GM12878 (cell line): ENCODE results near the gene TSFM. TPM values are rescaled to one million over a fixed set of nuclear protein-coding genes. Genes with fewer than 3 reads are reported as not detected.

ENCODE experiments used
- BCL11A ChIP-seq: IDR thresholded peaks from 2 replicates; pipeline ENCODE4 v1.6.1; 2011; ENCODE audit warnings: low read depth, low read length
- NFYB ChIP-seq: IDR thresholded peaks from 2 replicates; pipeline ENCODE4 v1.6.1; 2011; ENCODE audit warnings: low read depth, mild to moderate bottlenecking, low read length, improper control_type of control experiment, moderate library complexity; ENCODE audit not compliant: insufficient read depth
- POLR2A ChIP-seq: IDR thresholded peaks from 2 replicates; pipeline ENCODE4 v1.6.1; 2011; ENCODE audit warnings: low read depth, mild to moderate bottlenecking, low read length
- ZNF592 ChIP-seq: fragments of 450-650 bp; IDR thresholded peaks from 2 replicates; pipeline ENCODE4 v1.6.1; 2017; ENCODE audit warnings: mild to moderate bottlenecking, moderate library complexity
- polyA plus RNA-seq, 11 experiments: library from polyadenylated mRNA; depleted of rRNA in 4 of 11; unstranded in 6 of 11; stranded (reverse) in 5 of 11; fragments of >200 nt; fragmentation: Nextera tagmentation in 4 of 11; fragmentation: Illumina TruSeq in 1 of 11; extraction: Ambion mirVana in 4 of 11; extraction: Trizol in 1 of 11; gene quantifications; 1 replicate in 1 of 11; 2 replicates in 10 of 11; pipeline versions ENCODE4 v1.2.1 to v1.2.3, GENCODE V29; 2011 to 2016; ENCODE audit warnings: inconsistent platforms in 2 of 11, missing spikeins in 2 of 11, low read depth in 1 of 11
- total RNA-seq, 4 experiments: library from RNA; depleted of rRNA in 3 of 4; stranded (reverse); fragments of >200 nt in 3 of 4; fragmentation: Illumina TruSeq in 1 of 4; extraction: Trizol in 1 of 4; gene quantifications; 2 replicates each; pipeline versions ENCODE4 v1.2.1 to v1.2.3, GENCODE V29; 2013 to 2021
- TF ChIP-seq, protein P1 (sequence below): fragments of 450-650 bp; formaldehyde crosslinking; IDR thresholded peaks from 2 replicates; pipeline ENCODE4 v1.5.0; 2022; ENCODE audit warnings: mild to moderate bottlenecking, missing genetic modification characterization

TSFM gene
- total and polyA plus RNA-seq, 10 of the 15 experiments (the other 5 are each of a cell fraction or from before 2014, with no cell fraction given) = 36.7 to 132 (median 45.6) TPM

DNA sequence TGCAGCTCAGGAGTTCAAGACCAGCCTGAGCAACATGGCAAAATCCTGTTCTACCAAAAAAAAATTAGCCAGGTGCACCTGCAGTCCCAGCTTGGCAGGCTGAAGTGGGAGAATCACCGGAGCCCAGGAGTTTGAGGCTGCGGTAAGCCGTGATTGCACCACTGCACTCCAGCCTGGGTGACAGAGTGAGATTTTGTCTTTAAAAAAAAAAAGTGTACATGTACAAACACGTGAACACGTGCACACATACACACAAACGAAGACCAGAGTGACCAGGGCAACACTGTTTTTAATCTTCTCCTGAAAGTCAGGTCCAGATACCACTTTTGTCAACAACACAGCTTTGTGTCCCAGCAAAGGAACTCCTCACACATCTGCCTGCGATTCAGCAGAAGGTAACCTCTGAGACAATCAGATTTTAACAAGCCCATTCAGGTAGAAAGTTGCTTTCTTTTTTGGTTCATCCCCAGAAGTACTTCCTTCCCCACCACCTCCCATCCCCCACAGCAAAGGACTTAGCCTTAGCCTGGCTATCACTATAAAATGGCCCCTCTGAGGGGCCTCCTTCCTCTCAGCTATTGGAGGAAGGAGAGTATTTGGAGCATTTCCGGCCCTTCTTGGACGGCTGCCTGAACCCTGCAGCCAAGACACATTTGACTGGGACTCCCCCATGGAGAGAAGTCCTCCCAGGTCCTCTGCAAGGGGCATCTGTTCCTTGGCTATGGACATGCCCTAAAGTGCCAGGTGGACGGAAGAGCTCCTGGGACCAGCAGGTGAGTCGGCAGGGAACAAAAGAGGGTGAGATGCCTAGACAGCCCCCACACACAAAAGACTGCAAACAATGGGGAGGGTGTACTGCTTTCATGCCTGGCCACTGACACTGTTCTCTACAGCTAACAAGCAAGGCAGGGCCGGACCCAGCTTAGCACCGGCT, 54.1 kb downstream of the TSFM start (continued):
- TF ChIP-seq, protein P1, sequence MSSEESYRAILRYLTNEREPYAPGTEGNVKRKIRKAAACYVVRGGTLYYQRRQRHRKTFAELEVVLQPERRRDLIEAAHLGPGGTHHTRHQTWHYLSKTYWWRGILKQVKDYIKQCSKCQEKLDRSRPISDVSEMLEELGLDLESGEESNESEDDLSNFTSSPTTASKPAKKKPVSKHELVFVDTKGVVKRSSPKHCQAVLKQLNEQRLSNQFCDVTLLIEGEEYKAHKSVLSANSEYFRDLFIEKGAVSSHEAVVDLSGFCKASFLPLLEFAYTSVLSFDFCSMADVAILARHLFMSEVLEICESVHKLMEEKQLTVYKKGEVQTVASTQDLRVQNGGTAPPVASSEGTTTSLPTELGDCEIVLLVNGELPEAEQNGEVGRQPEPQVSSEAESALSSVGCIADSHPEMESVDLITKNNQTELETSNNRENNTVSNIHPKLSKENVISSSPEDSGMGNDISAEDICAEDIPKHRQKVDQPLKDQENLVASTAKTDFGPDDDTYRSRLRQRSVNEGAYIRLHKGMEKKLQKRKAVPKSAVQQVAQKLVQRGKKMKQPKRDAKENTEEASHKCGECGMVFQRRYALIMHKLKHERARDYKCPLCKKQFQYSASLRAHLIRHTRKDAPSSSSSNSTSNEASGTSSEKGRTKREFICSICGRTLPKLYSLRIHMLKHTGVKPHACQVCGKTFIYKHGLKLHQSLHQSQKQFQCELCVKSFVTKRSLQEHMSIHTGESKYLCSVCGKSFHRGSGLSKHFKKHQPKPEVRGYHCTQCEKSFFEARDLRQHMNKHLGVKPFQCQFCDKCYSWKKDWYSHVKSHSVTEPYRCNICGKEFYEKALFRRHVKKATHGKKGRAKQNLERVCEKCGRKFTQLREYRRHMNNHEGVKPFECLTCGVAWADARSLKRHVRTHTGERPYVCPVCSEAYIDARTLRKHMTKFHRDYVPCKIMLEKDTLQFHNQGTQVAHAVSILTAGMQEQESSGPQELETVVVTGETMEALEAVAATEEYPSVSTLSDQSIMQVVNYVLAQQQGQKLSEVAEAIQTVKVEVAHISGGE (CRISPR knock-in tag) = no peak
- TF ChIP-seq ZNF592 (no peak), NFYB (no peak), BCL11A (no peak), POLR2A (peak; percentile 45; the same call in 1 of the 2 replicates)
